Aorta (tissue), 5 donors: ENCODE results near the gene SLC19A1. TPM values are rescaled to one million over a fixed set of nuclear protein-coding genes. Genes with fewer than 3 reads are reported as not detected.
A peak's percentile ranks its signal among the peaks of the same experiment; 100 is the strongest.
"Not testable (repeated sequence)": the region's sequence is repeated elsewhere in the genome, so short reads cannot be mapped to it uniquely, and the experiment has no call there.

Experiments used
- ATAC-seq: fragments of 200-7000 bp; cut with Tn5 transposase; one replicate; pipeline ENCODE4 v1.9.1; 2022; ENCODE audit warnings: moderate library complexity; ENCODE audit not compliant: low FRiP score
- DNase-seq, 2 donors: peaks; one replicate each; pipeline ENCODE4 v3.0.0-alpha.2; 2020
- H3K27ac ChIP-seq, 2 donors: one replicate each; pipeline ENCODE4 v1.5.1; 2013; ENCODE audit warnings: low read length in 2 of 2, mild to moderate bottlenecking in 2 of 2, moderate library complexity in 2 of 2, control low read depth in 1 of 2, inconsistent platforms in 1 of 2, low read depth in 1 of 2
- H3K27me3 ChIP-seq, 2 donors: one replicate each; pipeline ENCODE4 v1.6.1; 2013; ENCODE audit warnings: control low read depth in 1 of 2, low read length in 1 of 2, mild to moderate bottlenecking in 1 of 2, moderate library complexity in 1 of 2; ENCODE audit not compliant: insufficient read depth in 2 of 2, control insufficient read depth in 1 of 2
- H3K36me3 ChIP-seq, 2 donors: one replicate each; pipeline ENCODE4 v1.6.1; 2013; ENCODE audit warnings: control low read depth in 1 of 2, low read length in 1 of 2, mild to moderate bottlenecking in 1 of 2; ENCODE audit not compliant: insufficient read depth in 2 of 2, control insufficient read depth in 1 of 2
- H3K4me1 ChIP-seq, 2 donors: one replicate each; pipeline ENCODE4 v1.6.1; 2013; ENCODE audit warnings: low read length in 2 of 2, control low read depth in 1 of 2, mild to moderate bottlenecking in 1 of 2, moderate library complexity in 1 of 2; ENCODE audit not compliant: insufficient read depth in 2 of 2, control insufficient read depth in 1 of 2
- H3K4me3 ChIP-seq, 2 donors: one replicate each; pipeline ENCODE4 v1.5.1; 2013; ENCODE audit warnings: low read length in 2 of 2, control low read depth in 1 of 2, mild to moderate bottlenecking in 1 of 2
- H3K9me3 ChIP-seq: one replicate; pipeline ENCODE4 v1.6.1; 2013; ENCODE audit warnings: mild to moderate bottlenecking, low read length; ENCODE audit not compliant: control insufficient read depth
- WGBS, 2 donors: extraction: QIAGEN DNeasy Blood & Tissue Kit; methylation state at CpG; one replicate each; pipeline ENCODE4 v1.1.7; 2013; 5-methylcytosine and 5-hydroxymethylcytosine counted together
- intact Hi-C, 2 donors: fragments of 100-400 bp; cut with DNase I; formaldehyde crosslinking; loops; one replicate each; pipeline versions ENCODE4 v1.14.2 to v1.15.0; 2022
- polyA plus RNA-seq, 2 donors: library from polyadenylated mRNA; stranded (reverse); fragments of 200-250 nt; gene quantifications; one replicate each; pipeline ENCODE4 v1.2.3, GENCODE V29; 2013
- total RNA-seq, 2 donors: library from RNA; stranded (reverse); fragmentation: NEBNext Ultra II Directional; extraction: Animal tissue kit (Norgen Biotek cat#: 25700); gene quantifications; one replicate each; pipeline ENCODE4 v1.2.1, GENCODE V29; 2021
- donor health status: healthy with polysubstance abuse.
- donor health status: Bipolar disorder and iron deficiency.
- donor health status: DM: no; HTN: no; CAD: no.
- donor health status: DM: no; HTN: no; CAD: no.
- donor health status: DM: yes; HTN: yes; CAD: no.

SLC19A1 gene
- total and polyA plus RNA-seq, 4 donors, result 4.5 to 32.5 (median 7.3) TPM

GRCh38 chr21:45573452-45574035 lies 31.3 kb upstream of the SLC19A1 start:
- no peaks in the 10 kb centered on the region for H3K9me3 ChIP-seq
- H3K27ac ChIP-seq, result no peak overlapping the region
- no peak overlapping the region for H3K4me3 ChIP-seq
- intact Hi-C loops, result no loop called here
- DNase-seq (peak in 1 of 2 donors; percentile 35), ATAC-seq (no peak)
- H3K36me3 ChIP-seq, result no peaks in the 10 kb centered on the region
- no peaks in the 10 kb centered on the region for H3K4me1 ChIP-seq
- WGBS, 2 donors, result 58 to 61% methylated on average over 14 of the region's 14 CpGs
- no peaks in the 10 kb centered on the region for H3K27me3 ChIP-seq

- no peak overlapping the region for H3K4me3 ChIP-seq
- H3K27ac ChIP-seq, result no peak overlapping the region
- ATAC-seq (no peak), DNase-seq (peak in 1 of 2 donors; percentile 42)
- intact Hi-C loops, result no loop called here
- no peaks in the 10 kb centered on the region for H3K4me1 ChIP-seq
- H3K36me3 ChIP-seq, result no peaks in the 10 kb centered on the region
- no peaks in the 10 kb centered on the region for H3K27me3 ChIP-seq
- 50 to 54% methylated on average over 11 of the region's 11 CpGs for WGBS, 2 donors
- H3K9me3 ChIP-seq, result no peaks in the 10 kb centered on the region
Measured at GRCh38 chr21:45572783-45573451, 30.7 kb upstream of the SLC19A1 start.

- no peak overlapping the region for H3K27ac ChIP-seq
- 91 to 96% methylated on average over 8 of the region's 8 CpGs for whole genome bisulfite sequencing, 2 donors
- no peaks in the 10 kb centered on the region for H3K9me3 ChIP-seq
- ATAC-seq, result no peak
- H3K4me1 ChIP-seq, result no peaks in the 10 kb centered on the region
- intact Hi-C loops, result no loop called here
- no peaks in the 10 kb centered on the region for H3K36me3 ChIP-seq
- H3K4me3 ChIP-seq, result no peak overlapping the region
- peak in 1 of 2 donors; percentile 51 for DNase-seq
- H3K27me3 ChIP-seq, result no peaks in the 10 kb centered on the region
Measured at GRCh38 chr21:45572231-45572630, 30.0 kb upstream of the SLC19A1 start.

GRCh38 chr21:45571641-45572040 lies 29.4 kb upstream of the SLC19A1 start:
- peak in 1 of 2 donors; percentile 35 for DNase-seq
- Histone ChIP-seq H3K36me3 (no peaks in the 10 kb centered on the region), H3K4me1 (no peaks in the 10 kb centered on the region), H3K9me3 (no peaks in the 10 kb centered on the region), H3K27me3 (no peaks in the 10 kb centered on the region), H3K4me3 (no peak overlapping the region), H3K27ac (no peak overlapping the region)
- no peak for ATAC-seq
- intact Hi-C loops, result no loop called here
- WGBS, 2 donors, result 83 to 85% methylated on average over 15 of the region's 15 CpGs

- H3K4me3 ChIP-seq, result no peak overlapping the region
- H3K27ac ChIP-seq, result no peak overlapping the region
- intact Hi-C loops, result no loop called here
- ATAC-seq (no peak), DNase-seq (no peak)
- 71 to 72% methylated on average over 20 of the region's 20 CpGs for WGBS, 2 donors
- no peaks in the 10 kb centered on the region for H3K27me3 ChIP-seq
- no peaks in the 10 kb centered on the region for H3K9me3 ChIP-seq
- H3K4me1 ChIP-seq, result no peaks in the 10 kb centered on the region
- no peaks in the 10 kb centered on the region for H3K36me3 ChIP-seq
Measured at GRCh38 chr21:45570826-45571601, 28.8 kb upstream of the SLC19A1 start.

- Histone ChIP-seq H3K36me3 (no peaks in the 10 kb centered on the region), H3K4me3 (no peak overlapping the region), H3K27ac (no peak overlapping the region), H3K4me1 (no peaks in the 10 kb centered on the region), H3K9me3 (no peaks in the 10 kb centered on the region), H3K27me3 (no peaks in the 10 kb centered on the region)
- 91 to 94% methylated on average over 7 of the region's 7 CpGs for WGBS, 2 donors
- ATAC-seq, result no peak
- intact Hi-C loops, result no loop called here
- DNase-seq, result no peak
Measured at GRCh38 chr21:45570071-45570470, 27.8 kb upstream of the SLC19A1 start.

- ATAC-seq (no peak), DNase-seq (no peak)
- no peak overlapping the region for H3K4me3 ChIP-seq
- intact Hi-C loops, result no loop called here
- H3K4me1 ChIP-seq, result no peaks in the 10 kb centered on the region
- H3K27ac ChIP-seq, result no peak overlapping the region
- H3K36me3 ChIP-seq, result no peaks in the 10 kb centered on the region
- H3K27me3 ChIP-seq, result no peaks in the 10 kb centered on the region
- no peaks in the 10 kb centered on the region for H3K9me3 ChIP-seq
- WGBS, 2 donors, result 77 to 82% methylated on average over 3 of the region's 3 CpGs
Measured at GRCh38 chr21:45568383-45568782, 26.1 kb upstream of the SLC19A1 start.

- ATAC-seq, intact Hi-C loops: not testable (repeated sequence)
Measured at GRCh38 chr21:45564137-45564536, 21.9 kb upstream of the SLC19A1 start.

More at GRCh38 chr21:45564137-45564536, 21.9 kb upstream of the SLC19A1 start:
- H3K4me1 ChIP-seq, H3K36me3 ChIP-seq, H3K9me3 ChIP-seq, H3K4me3 ChIP-seq, DNase-seq, H3K27me3 ChIP-seq, H3K27ac ChIP-seq: not testable (repeated sequence)
- WGBS, 2 donors, result 92 to 94% methylated on average over 11 of the region's 11 CpGs
